ENCODE results near the gene BRD7. TPM values are rescaled to one million over a fixed set of nuclear protein-coding genes. Genes with fewer than 3 reads are reported as not detected.

The BRD7 gene
- total and polyA plus RNA-seq, 4 donors, result 13.3 to 34.3 (median 14.1) TPM

GRCh38 chr16:50314665-50315064 lies 54.1 kb downstream of the BRD7 start:
- 95% methylated on average over 8 of the region's 8 CpGs for WGBS

More at GRCh38 chr16:50314665-50315064, 54.1 kb downstream of the BRD7 start:
- H3K27me3 ChIP-seq (ENCODE audit: control insufficient read depth in 4 of 4, insufficient read depth in 4 of 4, low read length in 3 of 4), result no peaks in the 10 kb centered on the region
- H3K4me1 ChIP-seq (ENCODE audit: control insufficient read depth in 4 of 4, insufficient read depth in 4 of 4, low read length in 3 of 4), result no peaks in the 10 kb centered on the region
- H3K36me3 ChIP-seq (ENCODE audit: control insufficient read depth in 4 of 4, insufficient read depth in 3 of 4, low read depth in 1 of 4, low read length in 3 of 4), result peaks cover 0 to 48% (median 41%) of the 10 kb centered on the region in 4 donors
- no peaks in the 10 kb centered on the region for H3K9me3 ChIP-seq (ENCODE audit: control insufficient read depth in 4 of 4, low read length in 3 of 4)
- DNase-seq (ENCODE audit: low spot score), result no peak
- H3K4me3 ChIP-seq (ENCODE audit: low read depth in 1 of 3, low read length in 3 of 3), result no peak overlapping the region
- H3K27ac ChIP-seq (ENCODE audit: low read depth in 1 of 2, low read length in 2 of 2), result no peak overlapping the region
- H3K9ac ChIP-seq (ENCODE audit: low read depth in 1 of 2, low read length in 2 of 2), result no peak overlapping the region
- no peak for TF ChIP-seq REST (IDR thresholded peaks at IDR 0.05)
- TF ChIP-seq, protein P1, sequence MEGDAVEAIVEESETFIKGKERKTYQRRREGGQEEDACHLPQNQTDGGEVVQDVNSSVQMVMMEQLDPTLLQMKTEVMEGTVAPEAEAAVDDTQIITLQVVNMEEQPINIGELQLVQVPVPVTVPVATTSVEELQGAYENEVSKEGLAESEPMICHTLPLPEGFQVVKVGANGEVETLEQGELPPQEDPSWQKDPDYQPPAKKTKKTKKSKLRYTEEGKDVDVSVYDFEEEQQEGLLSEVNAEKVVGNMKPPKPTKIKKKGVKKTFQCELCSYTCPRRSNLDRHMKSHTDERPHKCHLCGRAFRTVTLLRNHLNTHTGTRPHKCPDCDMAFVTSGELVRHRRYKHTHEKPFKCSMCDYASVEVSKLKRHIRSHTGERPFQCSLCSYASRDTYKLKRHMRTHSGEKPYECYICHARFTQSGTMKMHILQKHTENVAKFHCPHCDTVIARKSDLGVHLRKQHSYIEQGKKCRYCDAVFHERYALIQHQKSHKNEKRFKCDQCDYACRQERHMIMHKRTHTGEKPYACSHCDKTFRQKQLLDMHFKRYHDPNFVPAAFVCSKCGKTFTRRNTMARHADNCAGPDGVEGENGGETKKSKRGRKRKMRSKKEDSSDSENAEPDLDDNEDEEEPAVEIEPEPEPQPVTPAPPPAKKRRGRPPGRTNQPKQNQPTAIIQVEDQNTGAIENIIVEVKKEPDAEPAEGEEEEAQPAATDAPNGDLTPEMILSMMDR (IDR thresholded peaks at IDR 0.05; ENCODE audit: low read depth, low read length, missing input control), result no peak
- no peak for TF ChIP-seq ATF3 (IDR thresholded peaks at IDR 0.05)
- no peak for TF ChIP-seq NR2F2 (IDR thresholded peaks at IDR 0.05)
- TF ChIP-seq ZBTB33 (IDR thresholded peaks at IDR 0.05), result no peak
- no peak for TF ChIP-seq YY1 (IDR thresholded peaks at IDR 0.05)
- TF ChIP-seq, protein P2, sequence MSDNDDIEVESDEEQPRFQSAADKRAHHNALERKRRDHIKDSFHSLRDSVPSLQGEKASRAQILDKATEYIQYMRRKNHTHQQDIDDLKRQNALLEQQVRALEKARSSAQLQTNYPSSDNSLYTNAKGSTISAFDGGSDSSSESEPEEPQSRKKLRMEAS (IDR thresholded peaks at IDR 0.05), result no peak
- TF ChIP-seq SP1 (IDR thresholded peaks at IDR 0.05), result no peak
- no peak for TF ChIP-seq HNF4G (IDR thresholded peaks at IDR 0.05)

All from liver (tissue), 9 donors.